COR-L47 (cell line): ENCODE data around the gene MEF2D.

ENCODE experiments used
- DNase-seq: peaks from one replicate; lab custom pipeline; 2025; lab: John Stamatoyannopoulos, UW

The MEF2D gene

GRCh38 chr1:156467906-156468305 lies 32.7 kb downstream of the MEF2D start:
- DNase-seq: no peak

GRCh38 chr1:156467385-156467784 lies 33.2 kb downstream of the MEF2D start:
- no peak for DNase-seq

- no peak for DNase-seq
Measured at GRCh38 chr1:156465747-156466365, 34.7 kb downstream of the MEF2D start.

GRCh38 chr1:156464825-156465452 lies 35.6 kb downstream of the MEF2D start:
- DNase-seq: no peak

- no peak for DNase-seq
Measured at GRCh38 chr1:156464335-156464734, 36.2 kb downstream of the MEF2D start.

GRCh38 chr1:156463874-156464273 lies 36.7 kb downstream of the MEF2D start:
- no peak for DNase-seq

GRCh38 chr1:156462954-156463795 lies 37.4 kb downstream of the MEF2D start:
- DNase-seq: no peak

GRCh38 chr1:156461781-156462647 lies 38.6 kb downstream of the MEF2D start:
- no peak for DNase-seq

GRCh38 chr1:156461109-156461508 lies 39.5 kb downstream of the MEF2D start:
- DNase-seq: no peak

GRCh38 chr1:156460525-156460924 lies 40.0 kb downstream of the MEF2D start:
- no peak for DNase-seq

GRCh38 chr1:156458181-156458503 lies 42.4 kb downstream of the MEF2D start:
- no peak for DNase-seq

- peak; percentile 98 for DNase-seq
Measured at GRCh38 chr1:156456625-156457465, 43.7 kb downstream of the MEF2D start.

- no peak for DNase-seq
Measured at GRCh38 chr1:156455362-156455761, 45.2 kb downstream of the MEF2D start.

- no peak for DNase-seq
Measured at GRCh38 chr1:156452907-156453306, 47.7 kb downstream of the MEF2D start.

- no peak for DNase-seq
Measured at GRCh38 chr1:156451505-156452160, 48.9 kb downstream of the MEF2D start.

- DNase-seq: no peak
Measured at GRCh38 chr1:156448134-156448967, 52.2 kb downstream of the MEF2D start.

- peak; percentile 80 for DNase-seq
Measured at GRCh38 chr1:156445789-156446263, 54.7 kb downstream of the MEF2D start.

GRCh38 chr1:156444407-156445001 lies 56.1 kb downstream of the MEF2D start:
- peak; percentile 30 for DNase-seq

GRCh38 chr1:156443286-156443685 lies 57.3 kb downstream of the MEF2D start:
- DNase-seq: no peak
